Liver (tissue), 9 donors: ENCODE data around the gene TTC28. TPM values are rescaled to one million over a fixed set of nuclear protein-coding genes. Genes with fewer than 3 reads are reported as not detected.

Experiments
- DNase-seq: peaks from one replicate; pipeline ENCODE4 v3.0.0-alpha.2; 2017; ENCODE audit warnings: low spot score
- H3K27ac ChIP-seq, 2 donors: one replicate each; pipeline ENCODE4 v1.7.0; 2013; ENCODE audit warnings: inconsistent platforms in 2 of 2, low read length in 2 of 2, control low read depth in 1 of 2, low read depth in 1 of 2, mild to moderate bottlenecking in 1 of 2
- H3K27me3 ChIP-seq, 4 donors: one replicate each; pipeline versions ENCODE4 v1.6.1 to v1.7.0; 2013; ENCODE audit warnings: low read length in 3 of 4, inconsistent platforms in 1 of 4, mild to moderate bottlenecking in 1 of 4, moderate library complexity in 1 of 4; ENCODE audit not compliant: control insufficient read depth in 4 of 4, insufficient read depth in 4 of 4
- H3K36me3 ChIP-seq, 4 donors: one replicate each; pipeline versions ENCODE4 v1.6.1 to v1.7.0; 2013; ENCODE audit warnings: low read length in 3 of 4, mild to moderate bottlenecking in 3 of 4, low read depth in 1 of 4, moderate library complexity in 1 of 4; ENCODE audit not compliant: control insufficient read depth in 4 of 4, insufficient read depth in 3 of 4
- H3K4me1 ChIP-seq, 4 donors: one replicate each; pipeline versions ENCODE4 v1.6.1 to v1.7.0; 2013; ENCODE audit warnings: low read length in 3 of 4, mild to moderate bottlenecking in 3 of 4, moderate library complexity in 1 of 4; ENCODE audit not compliant: control insufficient read depth in 4 of 4, insufficient read depth in 4 of 4
- H3K4me3 ChIP-seq, 3 donors: one replicate each; pipeline versions ENCODE4 v1.6.1 to v1.7.0; 2013; ENCODE audit warnings: low read length in 3 of 3, control low read depth in 1 of 3, low read depth in 1 of 3, mild to moderate bottlenecking in 1 of 3
- H3K9ac ChIP-seq, 2 donors: one replicate each; pipeline ENCODE4 v1.7.0; 2013; ENCODE audit warnings: low read length in 2 of 2, mild to moderate bottlenecking in 2 of 2, moderate library complexity in 2 of 2, control low read depth in 1 of 2, low read depth in 1 of 2
- H3K9me3 ChIP-seq, 4 donors: one replicate each; pipeline versions ENCODE4 v1.6.1 to v1.7.0; 2013; ENCODE audit warnings: low read length in 3 of 4; ENCODE audit not compliant: control insufficient read depth in 4 of 4
- CTCF ChIP-seq: fragments of 150-350 bp; IDR thresholded peaks from 2 replicates; pipeline ENCODE4 v1.5.1; 2017; ENCODE audit warnings: improper control_type of control experiment, low read depth, low read length; ENCODE audit not compliant: missing input control
- EGR1 ChIP-seq, 2 donors: IDR thresholded peaks; 2 replicates each; pipeline ENCODE4 v1.6.1; 2016 to 2018; ENCODE audit warnings: antibody characterized with exemption in 2 of 2, low read depth in 2 of 2
- FOXA1 ChIP-seq: IDR thresholded peaks from 2 replicates; pipeline ENCODE4 v1.6.1; 2016; ENCODE audit warnings: antibody characterized with exemption
- FOXA2 ChIP-seq: IDR thresholded peaks from 2 replicates; pipeline ENCODE4 v1.6.1; 2016; ENCODE audit warnings: antibody characterized with exemption
- GABPA ChIP-seq, 2 donors: IDR thresholded peaks in 1 of 2; conservative IDR thresholded peaks in 1 of 2; 2 replicates each; pipeline ENCODE4 v1.6.1; 2016; ENCODE audit warnings: antibody characterized with exemption in 2 of 2, mild to moderate bottlenecking in 1 of 2, moderate library complexity in 1 of 2
- HNF4A ChIP-seq, 2 donors: conservative IDR thresholded peaks; 2 replicates each; pipeline ENCODE4 v1.6.1; 2016; ENCODE audit warnings: antibody characterized with exemption in 2 of 2, mild to moderate bottlenecking in 2 of 2
- HNF4G ChIP-seq: IDR thresholded peaks from 2 replicates; pipeline ENCODE4 v1.6.1; 2016; ENCODE audit warnings: antibody characterized with exemption
- JUND ChIP-seq, 2 donors: IDR thresholded peaks; 2 replicates each; pipeline ENCODE4 v1.6.1; 2016; ENCODE audit warnings: antibody characterized with exemption in 2 of 2
- NR2F2 ChIP-seq: IDR thresholded peaks from 2 replicates; pipeline ENCODE4 v1.6.1; 2016; ENCODE audit warnings: antibody characterized with exemption
- RAD21 ChIP-seq, 2 donors: IDR thresholded peaks; 2 replicates each; pipeline ENCODE4 v1.6.1; 2016; ENCODE audit warnings: antibody characterized with exemption in 2 of 2, mild to moderate bottlenecking in 2 of 2
- SP1 ChIP-seq: IDR thresholded peaks from 2 replicates; pipeline ENCODE4 v1.6.1; 2018; ENCODE audit warnings: antibody characterized with exemption, mild to moderate bottlenecking
- ZBTB33 ChIP-seq: IDR thresholded peaks from 2 replicates; pipeline ENCODE4 v1.6.1; 2016; ENCODE audit warnings: antibody characterized with exemption
- WGBS: extraction: QIAGEN DNeasy Blood & Tissue Kit; methylation state at CpG from one replicate; pipeline ENCODE4 v1.1.7; 2013; 5-methylcytosine and 5-hydroxymethylcytosine counted together
- polyA plus RNA-seq, 2 donors: library from polyadenylated mRNA; stranded (reverse) in 1 of 2; unstranded in 1 of 2; fragments of 200-250 nt in 1 of 2; fragments of >200 nt in 1 of 2; fragmentation: Nextera tagmentation in 1 of 2; extraction: Ambion mirVana in 1 of 2; gene quantifications; one replicate each; pipeline versions ENCODE4 v1.2.1 to v1.2.3, GENCODE V29; 2013 to 2015
- total RNA-seq, 2 donors: library from RNA; depleted of rRNA; stranded (reverse); fragments of >200 nt; gene quantifications; one replicate each; pipeline ENCODE4 v1.2.3, GENCODE V29; 2014
- TF ChIP-seq, protein P1 (sequence below): IDR thresholded peaks from 2 replicates; pipeline ENCODE4 v1.6.1; 2016; ENCODE audit warnings: antibody characterized with exemption, mild to moderate bottlenecking
- TF ChIP-seq, protein P2 (sequence below): IDR thresholded peaks from 2 replicates; pipeline ENCODE4 v1.6.1; 2016; ENCODE audit warnings: antibody characterized with exemption
- donor health status: healthy.
- donor health status: healthy.
- donor health status: healthy.
- donor health status: healthy.
- donor health status: healthy.

The TTC28 gene
- total and polyA plus RNA-seq, 4 donors: 4.2 to 19.4 (median 5.9) TPM

DNA sequence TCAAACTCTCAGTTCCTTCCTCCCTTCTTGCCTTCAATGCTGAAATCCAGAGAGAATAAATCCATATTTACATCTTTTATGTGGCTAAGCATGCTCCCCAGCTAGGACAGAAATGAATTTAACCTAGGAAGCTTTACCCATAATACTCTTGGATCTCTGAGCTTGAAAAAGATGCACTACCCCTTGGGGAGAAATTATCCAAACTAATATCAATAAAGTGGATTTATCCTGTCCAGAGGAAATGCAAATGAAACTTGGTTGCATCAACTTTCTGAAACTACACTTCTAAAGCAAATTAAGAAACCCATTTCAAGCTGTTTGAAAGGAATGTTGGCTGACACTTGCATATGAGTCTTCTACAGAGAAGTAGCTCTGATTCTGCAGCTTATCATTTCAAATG, 347.9 kb downstream of the TTC28 start:
- H3K4me1 ChIP-seq: no peaks in the 10 kb centered on the region
- DNase-seq: no peak
- no peak for TF ChIP-seq JUND (IDR thresholded peaks at IDR 0.05)
- no peak for TF ChIP-seq FOXA1
- TF ChIP-seq HNF4A (conservative IDR thresholded peaks at IDR 0.05): no peak
- TF ChIP-seq EGR1 (IDR thresholded peaks at IDR 0.05; ENCODE audit: low read depth in 2 of 2): no peak
- TF ChIP-seq HNF4G: no peak
- no peak for TF ChIP-seq RAD21 (IDR thresholded peaks at IDR 0.05)
- no peak for TF ChIP-seq CTCF
- TF ChIP-seq, protein P1, sequence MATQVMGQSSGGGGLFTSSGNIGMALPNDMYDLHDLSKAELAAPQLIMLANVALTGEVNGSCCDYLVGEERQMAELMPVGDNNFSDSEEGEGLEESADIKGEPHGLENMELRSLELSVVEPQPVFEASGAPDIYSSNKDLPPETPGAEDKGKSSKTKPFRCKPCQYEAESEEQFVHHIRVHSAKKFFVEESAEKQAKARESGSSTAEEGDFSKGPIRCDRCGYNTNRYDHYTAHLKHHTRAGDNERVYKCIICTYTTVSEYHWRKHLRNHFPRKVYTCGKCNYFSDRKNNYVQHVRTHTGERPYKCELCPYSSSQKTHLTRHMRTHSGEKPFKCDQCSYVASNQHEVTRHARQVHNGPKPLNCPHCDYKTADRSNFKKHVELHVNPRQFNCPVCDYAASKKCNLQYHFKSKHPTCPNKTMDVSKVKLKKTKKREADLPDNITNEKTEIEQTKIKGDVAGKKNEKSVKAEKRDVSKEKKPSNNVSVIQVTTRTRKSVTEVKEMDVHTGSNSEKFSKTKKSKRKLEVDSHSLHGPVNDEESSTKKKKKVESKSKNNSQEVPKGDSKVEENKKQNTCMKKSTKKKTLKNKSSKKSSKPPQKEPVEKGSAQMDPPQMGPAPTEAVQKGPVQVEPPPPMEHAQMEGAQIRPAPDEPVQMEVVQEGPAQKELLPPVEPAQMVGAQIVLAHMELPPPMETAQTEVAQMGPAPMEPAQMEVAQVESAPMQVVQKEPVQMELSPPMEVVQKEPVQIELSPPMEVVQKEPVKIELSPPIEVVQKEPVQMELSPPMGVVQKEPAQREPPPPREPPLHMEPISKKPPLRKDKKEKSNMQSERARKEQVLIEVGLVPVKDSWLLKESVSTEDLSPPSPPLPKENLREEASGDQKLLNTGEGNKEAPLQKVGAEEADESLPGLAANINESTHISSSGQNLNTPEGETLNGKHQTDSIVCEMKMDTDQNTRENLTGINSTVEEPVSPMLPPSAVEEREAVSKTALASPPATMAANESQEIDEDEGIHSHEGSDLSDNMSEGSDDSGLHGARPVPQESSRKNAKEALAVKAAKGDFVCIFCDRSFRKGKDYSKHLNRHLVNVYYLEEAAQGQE: no peak
- no peak for TF ChIP-seq SP1
- no peak for TF ChIP-seq FOXA2
- TF ChIP-seq GABPA (IDR thresholded peaks at IDR 0.05 in 1 of 2, conservative IDR thresholded peaks at IDR 0.05 in 1 of 2): no peak
- no peak for TF ChIP-seq NR2F2
- TF ChIP-seq, protein P2, sequence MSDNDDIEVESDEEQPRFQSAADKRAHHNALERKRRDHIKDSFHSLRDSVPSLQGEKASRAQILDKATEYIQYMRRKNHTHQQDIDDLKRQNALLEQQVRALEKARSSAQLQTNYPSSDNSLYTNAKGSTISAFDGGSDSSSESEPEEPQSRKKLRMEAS: no peak
- TF ChIP-seq ZBTB33: no peak
- H3K9ac ChIP-seq: no peak overlapping the region
- H3K4me3 ChIP-seq: no peak overlapping the region
- H3K9me3 ChIP-seq: no peaks in the 10 kb centered on the region
- H3K27me3 ChIP-seq: no peaks in the 10 kb centered on the region
- H3K27ac ChIP-seq: no peak overlapping the region
- H3K36me3 ChIP-seq: no peaks in the 10 kb centered on the region

DNA sequence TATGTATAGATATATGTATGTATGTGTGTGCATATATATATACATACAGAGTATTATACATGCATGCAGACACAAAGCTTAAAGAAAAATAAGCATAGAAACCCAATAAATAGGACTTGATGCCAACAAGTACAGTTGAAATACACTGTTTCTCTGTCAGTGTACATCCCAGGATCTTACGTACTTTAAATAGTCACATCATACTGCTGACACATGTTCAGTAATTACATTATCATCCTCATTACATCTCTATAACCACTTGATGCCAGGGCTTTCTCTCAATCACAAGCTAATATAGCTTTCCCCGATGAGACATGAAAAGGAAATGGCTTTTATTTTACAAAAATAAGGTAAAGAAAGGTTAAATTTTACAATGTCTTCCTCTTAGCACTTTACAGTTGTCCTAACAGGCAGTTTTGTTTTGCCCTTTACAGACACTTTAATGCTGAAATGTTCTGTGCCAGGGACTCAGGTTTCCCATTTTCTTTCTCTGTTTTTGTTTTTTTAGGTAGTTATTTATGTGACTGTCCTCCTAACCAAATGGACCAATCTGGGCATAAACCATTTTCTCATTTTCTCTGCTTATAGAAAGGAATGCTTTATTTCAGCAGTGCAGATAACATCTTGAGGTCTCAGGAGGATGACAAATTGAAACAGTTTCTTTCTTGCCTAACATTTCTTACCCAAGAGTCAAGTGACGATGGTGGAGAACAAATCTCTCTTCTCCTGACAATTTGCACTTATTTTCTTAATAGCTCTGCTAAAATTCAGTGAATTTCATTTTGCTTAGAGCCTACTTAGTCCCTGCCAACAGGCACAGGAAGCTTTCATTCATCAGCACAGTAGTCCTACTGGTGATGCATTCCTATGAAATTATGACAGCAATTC, 350.2 kb downstream of the TTC28 start:
- WGBS: 93% methylated on average over 3 of the region's 3 CpGs

More for the DNA sequence above, 350.2 kb downstream of the TTC28 start:
- no peak overlapping the region for H3K4me3 ChIP-seq
- H3K27ac ChIP-seq: no peak overlapping the region
- no peaks in the 10 kb centered on the region for H3K36me3 ChIP-seq
- no peaks in the 10 kb centered on the region for H3K4me1 ChIP-seq
- no peak for TF ChIP-seq ZBTB33
- H3K9ac ChIP-seq: no peak overlapping the region
- no peak for DNase-seq
- no peaks in the 10 kb centered on the region for H3K9me3 ChIP-seq
- H3K27me3 ChIP-seq: no peaks in the 10 kb centered on the region
